GM23248 (cell line): ENCODE results near the gene TH.

Experiments
- EZH2 ChIP-seq: fragments of 200-600 bp; sonication (generic); IDR thresholded peaks from 2 replicates; pipeline ENCODE4 v1.6.1; 2018; ENCODE audit warnings: antibody characterized with exemption, mild to moderate bottlenecking; ENCODE audit not compliant: insufficient read depth, poor library complexity, severe bottlenecking
- EZH2phosphoT487 ChIP-seq: fragments of 200-600 bp; sonication (generic); IDR thresholded peaks from 2 replicates; pipeline ENCODE4 v1.6.1; 2018; ENCODE audit warnings: antibody characterized with exemption, moderate library complexity, mild to moderate bottlenecking, low read depth; ENCODE audit not compliant: insufficient read depth

DNA sequence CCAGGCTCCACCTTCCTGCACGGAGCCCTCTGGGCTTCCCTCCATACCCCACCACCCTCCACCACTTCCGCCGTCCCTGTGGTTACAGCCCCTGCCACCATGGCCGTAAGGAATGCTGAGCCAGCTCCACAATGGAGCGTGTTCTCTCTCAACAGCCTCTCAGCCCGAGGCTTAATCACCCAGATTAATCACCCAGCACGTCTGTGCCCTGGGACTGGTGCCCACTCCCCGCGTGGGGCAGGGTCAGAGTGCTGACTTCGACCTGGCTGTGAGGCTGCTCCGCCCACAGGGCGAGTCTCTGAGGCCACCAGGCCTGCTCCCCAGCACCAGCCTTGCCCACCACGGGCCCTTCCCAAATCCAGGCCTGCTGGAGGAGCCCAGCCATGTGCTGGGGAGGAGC lies 4.0 kb upstream of the TH start:
- TF ChIP-seq EZH2phosphoT487 = no peak
- TF ChIP-seq EZH2 = no peak
